HCT116 (cell line): ENCODE data around the gene POLN. TPM values are rescaled to one million over a fixed set of nuclear protein-coding genes. Genes with fewer than 3 reads are reported as not detected.

Experiments used
- ATAC-seq: fragments of 200-7000 bp; cut with Tn5 transposase; 2 replicates; pipeline ENCODE4 v1.9.1; 2020; ENCODE audit warnings: mild to moderate bottlenecking, moderate library complexity
- BruUV-seq: library from RNA; stranded (reverse); fragments of 400-500 nt; replicated peaks from 2 replicates; lab custom pipeline; 2021; lab: Mats Ljungman, UMichigan
- CTCF ChIA-PET: fragments of 300-600 bp; sonication (Branson Sonifier 250); formaldehyde crosslinking; loops from one replicate; lab custom pipeline; 2021; ENCODE audit warnings: antibody characterized with exemption; lab: Charles Lee
- POLR2A ChIA-PET: fragments of 300-600, 350-600 bp; sonication (Branson Sonifier 250); formaldehyde crosslinking; loops from one replicate; lab custom pipeline; 2021; ENCODE audit warnings: antibody characterized with exemption; lab: Charles Lee
- RAD21 ChIA-PET, 2 experiments: fragments of 300-600 bp; sonication (Branson Sonifier 250); formaldehyde crosslinking; loops; one replicate each; lab custom pipeline; 2023; ENCODE audit warnings: low total read pairs in 2 of 2; ENCODE audit not compliant: uncharacterized antibody in 2 of 2, unreplicated experiment in 2 of 2, low non-redundant PET in 1 of 2; lab: Charles Lee
- DNase-seq: peaks from one replicate; pipeline ENCODE4 v3.0.0-alpha.2; 2010; ENCODE audit warnings: low read depth, low spot score
- H2AFZ ChIP-seq: fragments of 200-600 bp; shearing (Covaris generic), sonication (generic); 2 replicates; pipeline ENCODE4 v1.6.1; 2017; ENCODE audit warnings: low read depth, mixed run types, mixed read lengths, antibody characterized with exemption, low read length; ENCODE audit not compliant: poor library complexity, severe bottlenecking
- H3K27ac ChIP-seq: 2 replicates; pipeline ENCODE4 v1.5.1; 2012; ENCODE audit warnings: low read depth, low read length
- H3K27me3 ChIP-seq: fragments of 200-600 bp; sonication (generic); 2 replicates; pipeline ENCODE4 v1.6.1; 2016; ENCODE audit warnings: mixed run types, low read length, mixed read lengths; ENCODE audit not compliant: insufficient read depth
- H3K36me3 ChIP-seq, 2 experiments: fragments of 200-500 bp in 1 of 2; fragments of 200-600 bp in 1 of 2; sonication (Bioruptor generic) in 1 of 2; sonication (generic) in 1 of 2; 2 replicates each; pipeline versions ENCODE4 v1.5.1 to v1.6.1; 2014 to 2016; ENCODE audit warnings: low read length in 2 of 2, inconsistent platforms in 1 of 2, mixed read lengths in 1 of 2, mixed run types in 1 of 2; ENCODE audit not compliant: insufficient read depth in 2 of 2, control insufficient read depth in 1 of 2
- H3K4me1 ChIP-seq, 2 experiments: fragments of 200-600 bp in 1 of 2; sonication (generic) in 1 of 2; 2 replicates each; pipeline versions ENCODE4 v1.5.1 to v1.6.1; 2012 to 2017; ENCODE audit warnings: low read length in 2 of 2, inconsistent platforms in 1 of 2, mild to moderate bottlenecking in 1 of 2, mixed read lengths in 1 of 2, mixed run types in 1 of 2, moderate library complexity in 1 of 2; ENCODE audit not compliant: insufficient read depth in 2 of 2, control insufficient read depth in 1 of 2
- H3K4me2 ChIP-seq: fragments of 200-600 bp; sonication (generic); 2 replicates; pipeline ENCODE4 v1.6.1; 2017; ENCODE audit warnings: mixed run types, low read length, mixed read lengths
- H3K4me3 ChIP-seq, 2 experiments: fragments of 200-600 bp in 1 of 2; sonication (generic) in 1 of 2; replicated peaks in 1 of 2; 2 replicates each; pipeline ENCODE4 v1.5.1; 2011 to 2016; ENCODE audit warnings: low read length in 2 of 2, control low read depth in 1 of 2, low read depth in 1 of 2, mild to moderate bottlenecking in 1 of 2, mixed read lengths in 1 of 2, mixed run types in 1 of 2
- H3K79me2 ChIP-seq: fragments of 200-600 bp; sonication (generic); 2 replicates; pipeline ENCODE4 v1.6.1; 2017; ENCODE audit warnings: mild to moderate bottlenecking, mixed run types, low read length, moderate library complexity, mixed read lengths; ENCODE audit not compliant: insufficient read depth
- H3K9ac ChIP-seq: fragments of 200-600 bp; sonication (generic); 2 replicates; pipeline ENCODE4 v1.6.1; 2016; ENCODE audit warnings: low read length, mixed read lengths
- H3K9me2 ChIP-seq: fragments of 200-600 bp; sonication (generic), shearing (Covaris generic); 2 replicates; pipeline ENCODE4 v1.6.1; 2017; ENCODE audit warnings: mixed run types, mild to moderate bottlenecking, moderate library complexity; ENCODE audit not compliant: insufficient read depth
- H3K9me3 ChIP-seq, 2 experiments: fragments of 200-500 bp in 1 of 2; fragments of 200-600 bp in 1 of 2; sonication (Bioruptor generic) in 1 of 2; sonication (generic) in 1 of 2; 2 replicates each; pipeline ENCODE4 v1.6.1; 2014 to 2017; ENCODE audit warnings: low read length in 2 of 2, mixed read lengths in 2 of 2, inconsistent platforms in 1 of 2, low read depth in 1 of 2, mild to moderate bottlenecking in 1 of 2, mixed run types in 1 of 2, moderate library complexity in 1 of 2; ENCODE audit not compliant: control insufficient read depth in 1 of 2, insufficient read depth in 1 of 2
- H4K20me1 ChIP-seq: fragments of 200-600 bp; sonication (generic), shearing (Covaris generic); 2 replicates; pipeline ENCODE4 v1.6.1; 2017; ENCODE audit warnings: mixed run types, mild to moderate bottlenecking, moderate library complexity; ENCODE audit not compliant: insufficient read depth
- CEBPB ChIP-seq: IDR thresholded peaks from 2 replicates; pipeline ENCODE4 v1.6.1; 2012; ENCODE audit warnings: low read depth
- EGR1 ChIP-seq: IDR thresholded peaks from 2 replicates; pipeline ENCODE4 v1.6.1; 2012; ENCODE audit warnings: low read depth
- EZH2 ChIP-seq: fragments of 200-600 bp; sonication (generic); IDR thresholded peaks from 2 replicates; pipeline ENCODE4 v1.6.1; 2017; ENCODE audit warnings: antibody characterized with exemption, mixed run types
- JUND ChIP-seq: IDR thresholded peaks from 2 replicates; pipeline ENCODE4 v1.6.1; 2012
- POLR2AphosphoS5 ChIP-seq: IDR thresholded peaks from 2 replicates; pipeline ENCODE4 v1.6.1; 2011; ENCODE audit warnings: mild to moderate bottlenecking, low read depth, low read length, moderate library complexity
- SIN3A ChIP-seq: IDR thresholded peaks from 2 replicates; pipeline ENCODE4 v1.6.1; 2012; ENCODE audit warnings: low read depth
- intact Hi-C: fragments of 100-400 bp; cut with micrococcal nuclease; formaldehyde crosslinking; loops from 2 replicates; pipeline ENCODE4 v1.10.0; 2022
- total RNA-seq: library from RNA; stranded (reverse); gene quantifications from one replicate; pipeline ENCODE4 v1.2.1, GENCODE V29; 2021; ENCODE audit not compliant: unreplicated experiment
- TF ChIP-seq, protein P1 (sequence below): IDR thresholded peaks from 2 replicates; pipeline ENCODE4 v1.6.1; 2012

POLN gene
- total RNA-seq, 1 experiment from 2014 or later, result 3.1 TPM

- ATAC-seq, result no peak
- Histone ChIP-seq H3K4me3 (no peak overlapping the region), H4K20me1 (no peaks in the 10 kb centered on the region), H3K27ac (no peak overlapping the region), H3K36me3 (no peaks in the 10 kb centered on the region), H3K4me2 (no peak overlapping the region), H3K9me3 (no peaks in the 10 kb centered on the region), H3K4me1 (peaks cover 0 to 7% of the 10 kb centered on the region in 2 experiments; a peak in 1 of 4 replicates), H3K27me3 (no peaks in the 10 kb centered on the region), H3K79me2 (no peaks in the 10 kb centered on the region), H3K9ac (no peak overlapping the region), H3K9me2 (no peaks in the 10 kb centered on the region), H2AFZ (no peak overlapping the region)
- no TSS peak for BruUV-seq
- intact Hi-C loops, result no loop called here
- RAD21 ChIA-PET, result no interaction called here
- POLR2A ChIA-PET, result no interaction called here
- CTCF ChIA-PET, result no interaction called here
- no peak for DNase-seq
- TF ChIP-seq EGR1 (no peak), CEBPB (no peak), SIN3A (no peak)
- TF ChIP-seq, protein P1, sequence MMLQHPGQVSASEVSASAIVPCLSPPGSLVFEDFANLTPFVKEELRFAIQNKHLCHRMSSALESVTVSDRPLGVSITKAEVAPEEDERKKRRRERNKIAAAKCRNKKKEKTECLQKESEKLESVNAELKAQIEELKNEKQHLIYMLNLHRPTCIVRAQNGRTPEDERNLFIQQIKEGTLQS, result no peak
Observed at GRCh38 chr4:2054217-2054616, 187.7 kb downstream of the POLN start.

DNA sequence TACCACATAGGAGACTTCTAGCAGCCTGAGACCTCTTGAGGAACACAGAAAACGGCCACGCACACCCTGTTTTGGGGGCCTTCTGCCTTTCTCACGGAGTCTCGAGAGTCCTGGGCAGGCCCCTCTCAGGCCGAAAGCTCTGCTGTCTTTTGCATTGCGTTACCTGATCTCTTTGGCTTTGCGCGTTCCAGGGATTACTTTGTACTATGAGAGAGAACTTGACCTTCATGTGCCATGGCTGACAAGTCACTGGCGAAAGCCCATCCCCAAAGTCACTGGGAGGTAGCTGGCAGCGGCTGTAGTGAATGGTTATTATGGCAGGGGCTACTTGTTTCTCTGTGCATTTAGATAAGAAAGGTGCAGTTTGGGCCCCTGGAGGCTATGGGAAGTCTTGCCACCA is 190.8 kb downstream of the POLN start:
- no peak for ATAC-seq

More for the DNA sequence above, 190.8 kb downstream of the POLN start:
- no peak for TF ChIP-seq POLR2AphosphoS5
- no peak for TF ChIP-seq JUND
- no peak for TF ChIP-seq EZH2
- no peaks in the 10 kb centered on the region for H3K27me3 ChIP-seq
- no peaks in the 10 kb centered on the region for H3K36me3 ChIP-seq
- H3K79me2 ChIP-seq, result no peaks in the 10 kb centered on the region
- ChIA-PET RAD21 (no interaction called here), POLR2A (no interaction called here), CTCF (no interaction called here)
- H3K9ac ChIP-seq, result no peak overlapping the region
- H3K4me2 ChIP-seq, result no peak overlapping the region
- H3K9me2 ChIP-seq, result no peaks in the 10 kb centered on the region
- no peaks in the 10 kb centered on the region for H4K20me1 ChIP-seq
- peaks cover 5 to 13% of the 10 kb centered on the region in 2 experiments; a peak in 3 of 4 replicates for H3K4me1 ChIP-seq
- no peak for DNase-seq
- BruUV-seq, result no TSS peak
- H3K27ac ChIP-seq, result no peak overlapping the region
- intact Hi-C loops, result no loop called here
- no peaks in the 10 kb centered on the region for H3K9me3 ChIP-seq
- H2AFZ ChIP-seq, result no peak overlapping the region
- H3K4me3 ChIP-seq, result no peak overlapping the region
